ENCODE results near the gene TDP1. TPM values are rescaled to one million over a fixed set of nuclear protein-coding genes. Genes with fewer than 3 reads are reported as not detected.

Gene TDP1
- total and polyA plus RNA-seq, 2 experiments from 2014 or later: 23.0 to 63.6 TPM

GRCh38 chr14:90024910-90025309, 69.2 kb downstream of the TDP1 start:
- Histone ChIP-seq H3K4me3 (no peak overlapping the region), H3K79me2 (replicated peaks; ENCODE audit: insufficient read depth) (no peaks in the 10 kb centered on the region), H2AFZ (no peak overlapping the region), H3K9me2 (ENCODE audit: insufficient read depth) (no peaks in the 10 kb centered on the region), H3K27me3 (ENCODE audit: insufficient read depth) (no peaks in the 10 kb centered on the region), H3K36me3 (ENCODE audit: insufficient read depth) (peaks cover 10% of the 10 kb centered on the region; the same call in 1 of the 2 replicates), H4K20me1 (replicated peaks; ENCODE audit: insufficient read depth) (no peaks in the 10 kb centered on the region), H3K4me1 (ENCODE audit: insufficient read depth) (no peaks in the 10 kb centered on the region), H3F3A (replicated peaks; ENCODE audit: low read depth) (no peaks in the 10 kb centered on the region), H3K4me2 (no peak overlapping the region), H3K27ac (ENCODE audit: low read depth) (no peak overlapping the region)
- Mint-ChIP-seq H3K36me3 (ENCODE audit: low read depth) (peaks cover 39% of the 10 kb centered on the region), H3K9me3 (no peaks in the 10 kb centered on the region), H3K4me1 (peaks cover 2% of the 10 kb centered on the region; the same call in 1 of the 3 replicates), H3K4me3 (no peak overlapping the region), H3K27me3 (ENCODE audit: insufficient read depth, low read depth, poor library complexity) (no peaks in the 10 kb centered on the region), H3K27ac (no peak overlapping the region)
- DNase-seq (ENCODE audit: low spot score) (no peak), ATAC-seq (no peak)
- TF ChIP-seq REST (IDR thresholded peaks at IDR 0.05; ENCODE audit: unreplicated experiment) (no peak), STAT1 (IDR thresholded peaks at IDR 0.05; ENCODE audit: unreplicated experiment) (no peak), ZNF462 (CRISPR knock-in tag; IDR thresholded peaks at IDR 0.05) (no peak), POLR2AphosphoS5 (IDR thresholded peaks at IDR 0.05; ENCODE audit: low read depth) (no peak), JUNB (IDR thresholded peaks at IDR 0.05; ENCODE audit: unreplicated experiment) (no peak), ETS1 (IDR thresholded peaks at IDR 0.05) (no peak), CREB1 (CRISPR knock-in tag; IDR thresholded peaks at IDR 0.05; ENCODE audit: low read depth) (no peak), NANOG (IDR thresholded peaks at IDR 0.05; ENCODE audit: borderline replicate concordance) (no peak), EZH2phosphoT487 (IDR thresholded peaks at IDR 0.05; ENCODE audit: unreplicated experiment) (no peak), ZNF331 (CRISPR knock-in tag; IDR thresholded peaks at IDR 0.05; ENCODE audit: low read depth) (no peak), ZNF114 (CRISPR knock-in tag; IDR thresholded peaks at IDR 0.05) (no peak), EZH2 (IDR thresholded peaks at IDR 0.05; ENCODE audit: low read depth, unreplicated experiment) (no peak)
- TF ChIP-seq, protein P1, sequence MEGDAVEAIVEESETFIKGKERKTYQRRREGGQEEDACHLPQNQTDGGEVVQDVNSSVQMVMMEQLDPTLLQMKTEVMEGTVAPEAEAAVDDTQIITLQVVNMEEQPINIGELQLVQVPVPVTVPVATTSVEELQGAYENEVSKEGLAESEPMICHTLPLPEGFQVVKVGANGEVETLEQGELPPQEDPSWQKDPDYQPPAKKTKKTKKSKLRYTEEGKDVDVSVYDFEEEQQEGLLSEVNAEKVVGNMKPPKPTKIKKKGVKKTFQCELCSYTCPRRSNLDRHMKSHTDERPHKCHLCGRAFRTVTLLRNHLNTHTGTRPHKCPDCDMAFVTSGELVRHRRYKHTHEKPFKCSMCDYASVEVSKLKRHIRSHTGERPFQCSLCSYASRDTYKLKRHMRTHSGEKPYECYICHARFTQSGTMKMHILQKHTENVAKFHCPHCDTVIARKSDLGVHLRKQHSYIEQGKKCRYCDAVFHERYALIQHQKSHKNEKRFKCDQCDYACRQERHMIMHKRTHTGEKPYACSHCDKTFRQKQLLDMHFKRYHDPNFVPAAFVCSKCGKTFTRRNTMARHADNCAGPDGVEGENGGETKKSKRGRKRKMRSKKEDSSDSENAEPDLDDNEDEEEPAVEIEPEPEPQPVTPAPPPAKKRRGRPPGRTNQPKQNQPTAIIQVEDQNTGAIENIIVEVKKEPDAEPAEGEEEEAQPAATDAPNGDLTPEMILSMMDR (conservative IDR thresholded peaks at IDR 0.05; ENCODE audit: low read depth in 2 of 2): no peak
